ENCODE results near the gene MAU2.

The MAU2 gene

GRCh38 chr19:19402656-19403372 is 82.2 kb downstream of the MAU2 start:
- peak overlapping the region; percentile 56 for H3K27ac ChIP-seq
- peaks cover 14% of the 10 kb centered on the region for H3K4me1 ChIP-seq
- no peak overlapping the region for H3K9ac ChIP-seq
- peak overlapping the region; percentile 43 for H2AFZ ChIP-seq
- no peaks in the 10 kb centered on the region for H3K36me3 ChIP-seq (ENCODE audit: control insufficient read depth, insufficient read depth, low read length)
- peaks cover 11% of the 10 kb centered on the region for H3K79me2 ChIP-seq
- H3K4me2 ChIP-seq (ENCODE audit: low read length): no peak overlapping the region
- no peaks in the 10 kb centered on the region for H3K9me3 ChIP-seq (ENCODE audit: control insufficient read depth, low read length)
- no peaks in the 10 kb centered on the region for H3K27me3 ChIP-seq (ENCODE audit: control insufficient read depth, insufficient read depth, low read length)
- no peak for TF ChIP-seq CTCF (IDR thresholded peaks at IDR 0.05)
- H3K4me3 ChIP-seq (ENCODE audit: low read depth, low read length): no peak overlapping the region

- peak overlapping the region; percentile 43 for H2AFZ ChIP-seq
- no peak for TF ChIP-seq CTCF (IDR thresholded peaks at IDR 0.05)
- no peak overlapping the region for H3K9ac ChIP-seq
- H3K4me2 ChIP-seq (ENCODE audit: low read length): no peak overlapping the region
- no peaks in the 10 kb centered on the region for H3K9me3 ChIP-seq (ENCODE audit: control insufficient read depth, low read length)
- no peaks in the 10 kb centered on the region for H3K36me3 ChIP-seq (ENCODE audit: control insufficient read depth, insufficient read depth, low read length)
- no peaks in the 10 kb centered on the region for H3K27me3 ChIP-seq (ENCODE audit: control insufficient read depth, insufficient read depth, low read length)
- H3K27ac ChIP-seq: peak overlapping the region; percentile 56
- no peak overlapping the region for H3K4me3 ChIP-seq (ENCODE audit: low read depth, low read length)
- peaks cover 15% of the 10 kb centered on the region for H3K79me2 ChIP-seq
- peaks cover 14% of the 10 kb centered on the region for H3K4me1 ChIP-seq
Observed at GRCh38 chr19:19403373-19403901, 82.8 kb downstream of the MAU2 start.

DNA sequence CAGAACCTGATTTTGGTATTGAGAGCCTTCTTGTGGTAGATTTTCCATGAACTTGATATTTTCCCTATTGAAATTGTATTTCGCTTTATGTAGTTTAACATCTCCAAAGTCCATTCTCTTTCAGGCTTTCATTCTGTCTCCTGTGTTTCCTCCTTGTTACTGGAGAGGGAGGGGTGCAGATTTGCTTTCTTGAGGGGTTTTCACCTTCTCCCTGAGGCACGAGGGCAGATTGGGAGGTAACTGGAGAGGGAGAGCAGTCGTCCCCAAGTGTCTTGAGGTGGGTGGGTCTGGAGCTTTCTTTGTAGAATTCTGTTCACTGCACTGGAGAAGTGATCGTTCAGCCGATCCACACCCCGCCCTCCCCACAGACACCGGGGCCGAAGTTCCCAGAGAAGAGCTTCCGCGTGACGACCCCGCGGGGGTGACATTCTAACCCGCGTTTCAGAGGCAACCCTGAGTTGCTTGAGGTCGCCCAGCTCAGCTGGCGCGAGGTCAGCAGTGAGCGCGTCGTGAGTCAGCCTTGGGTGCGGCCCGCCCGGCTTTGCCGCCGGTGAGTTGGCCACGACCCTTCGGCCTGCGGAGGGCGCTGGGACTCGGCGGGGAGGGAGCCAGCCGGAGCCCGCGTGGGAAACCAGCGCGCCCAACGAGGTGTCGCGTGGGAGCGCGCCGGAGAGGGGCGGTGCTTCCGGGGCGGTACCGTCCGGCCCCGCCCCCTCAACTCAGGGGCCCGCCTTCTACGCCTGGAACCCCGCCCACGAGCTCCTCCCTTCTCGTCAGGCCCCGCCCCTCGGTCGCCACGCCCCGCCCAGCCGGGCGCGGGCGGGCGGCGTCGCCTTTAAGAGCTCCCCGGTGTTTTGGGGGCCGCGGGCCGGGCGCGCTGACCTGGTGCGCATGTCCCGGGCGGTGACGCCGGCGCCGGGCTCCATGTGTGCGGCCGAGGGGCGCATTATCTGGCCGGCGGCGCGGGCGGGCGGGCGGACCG is 84.5 kb downstream of the MAU2 start, which contains the start of gene GATAD2A:
Gene GATAD2A (plus strand): TSS at position 797 of the 982 bp plus-strand sequence. CDS start 59,671 bp downstream, outside the sequence.
- Histone ChIP-seq H3K4me1 (peaks cover 18% of the 10 kb centered on the region), H3K4me3 (ENCODE audit: low read depth, low read length) (peak within 1 kb of the TSS; percentile 75), H3K27ac (peak within 1 kb of the TSS; percentile 83), H3K9me3 (ENCODE audit: control insufficient read depth, low read length) (no peaks in the 10 kb centered on the region), H3K9ac (peak within 1 kb of the TSS; percentile 73), H3K27me3 (ENCODE audit: control insufficient read depth, insufficient read depth, low read length) (no peaks in the 10 kb centered on the region), H2AFZ (peak within 1 kb of the TSS; percentile 96), H3K36me3 (ENCODE audit: control insufficient read depth, insufficient read depth, low read length) (no peaks in the 10 kb centered on the region), H3K4me2 (ENCODE audit: low read length) (peak within 1 kb of the TSS; percentile 92), H3K79me2 (peaks cover 24% of the 10 kb centered on the region)
- peak; percentile 65 for TF ChIP-seq CTCF (IDR thresholded peaks at IDR 0.05)

DNA sequence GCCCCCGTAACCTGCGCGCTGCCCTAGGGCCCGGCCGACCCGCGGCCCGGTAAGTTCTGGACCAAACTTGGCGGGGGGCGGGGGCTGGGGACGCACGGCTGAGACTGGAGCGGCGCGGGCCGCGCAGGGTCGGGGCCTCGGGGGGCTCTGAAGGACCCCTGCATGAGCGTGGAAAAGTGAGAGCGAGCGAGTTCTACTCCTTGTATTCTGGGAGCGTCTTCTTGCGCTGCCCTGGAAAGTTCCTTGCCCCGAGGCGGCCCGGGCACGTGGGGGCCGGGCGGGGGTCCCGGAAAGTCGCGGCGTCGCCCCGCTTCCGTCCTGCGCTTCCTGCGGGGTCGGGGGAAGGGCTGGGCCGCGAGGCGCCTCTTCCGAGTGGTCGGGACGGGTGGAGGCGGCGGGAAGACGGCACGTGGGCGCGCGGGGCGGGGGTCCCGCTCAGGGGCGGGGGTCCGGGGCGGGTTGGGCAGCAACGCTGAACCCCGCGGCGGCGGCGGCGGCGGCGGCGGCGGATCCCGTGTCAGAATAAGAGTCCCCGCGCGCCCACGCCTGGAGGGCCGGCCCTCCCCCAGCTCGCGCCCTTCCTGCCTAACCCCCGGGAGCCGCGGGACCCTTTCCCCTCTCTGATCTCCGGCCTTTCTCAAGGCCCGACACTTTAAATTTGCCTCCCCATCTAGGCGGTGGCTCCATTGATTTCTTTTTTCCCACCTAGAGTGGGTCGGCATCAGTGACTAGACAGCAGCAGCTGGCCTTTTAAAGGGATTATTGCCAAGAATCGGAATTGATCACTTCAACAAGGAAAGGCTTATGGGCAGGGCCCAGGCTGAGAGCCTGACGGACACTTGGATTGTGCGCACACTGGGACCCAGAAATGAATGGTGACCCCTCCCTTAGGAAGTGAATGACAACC is 85.6 kb downstream of the MAU2 start:
- H3K4me1 ChIP-seq: peaks cover 21% of the 10 kb centered on the region

More for the DNA sequence above, 85.6 kb downstream of the MAU2 start:
- no peaks in the 10 kb centered on the region for H3K36me3 ChIP-seq (ENCODE audit: control insufficient read depth, insufficient read depth, low read length)
- H3K27me3 ChIP-seq (ENCODE audit: control insufficient read depth, insufficient read depth, low read length): no peaks in the 10 kb centered on the region
- H3K4me3 ChIP-seq (ENCODE audit: low read depth, low read length): peak overlapping the region; percentile 75
- H3K9me3 ChIP-seq (ENCODE audit: control insufficient read depth, low read length): no peaks in the 10 kb centered on the region
- H3K27ac ChIP-seq: peak overlapping the region; percentile 59
- peaks cover 32% of the 10 kb centered on the region for H3K79me2 ChIP-seq
- TF ChIP-seq CTCF (IDR thresholded peaks at IDR 0.05): no peak
- H3K4me2 ChIP-seq (ENCODE audit: low read length): peak overlapping the region; percentile 92
- peak overlapping the region; percentile 73 for H3K9ac ChIP-seq
- peak overlapping the region; percentile 57 for H2AFZ ChIP-seq
